Liver (tissue), 2 donors: Measurements from ENCODE around the gene STXBP6.

Experiments
- TF ChIP-seq, protein P1 (sequence below): fragments of 150-350 bp; IDR thresholded peaks from 2 replicates; pipeline ENCODE4 v1.5.1; 2017; ENCODE audit warnings: improper control_type of control experiment, low read depth, low read length; ENCODE audit not compliant: missing input control
- TF ChIP-seq, protein P2 (sequence below): IDR thresholded peaks from 2 replicates; pipeline ENCODE4 v1.6.1; 2016; ENCODE audit warnings: antibody characterized with exemption
- donor health status: healthy.

DNA sequence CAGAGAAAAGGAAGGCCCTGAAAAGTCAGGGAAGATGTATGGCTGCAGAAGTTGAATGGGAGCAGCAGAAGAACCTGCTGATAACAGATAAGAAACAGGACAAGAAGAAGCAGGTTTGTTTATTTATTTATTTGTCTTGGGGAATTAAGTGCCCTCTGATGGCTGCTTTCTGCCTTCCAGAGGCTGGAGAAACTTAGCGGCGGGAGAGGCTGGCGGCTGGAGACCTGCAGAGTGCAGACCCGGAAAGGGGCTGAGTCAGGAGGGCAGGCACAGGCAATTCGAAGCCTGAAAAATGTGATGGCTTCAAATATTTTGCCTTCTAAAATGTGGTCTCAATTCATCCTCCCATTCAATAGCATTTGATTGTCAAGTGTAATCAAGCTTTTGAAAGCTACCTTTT is 247.7 kb downstream of the STXBP6 start:
- TF ChIP-seq, protein P1, sequence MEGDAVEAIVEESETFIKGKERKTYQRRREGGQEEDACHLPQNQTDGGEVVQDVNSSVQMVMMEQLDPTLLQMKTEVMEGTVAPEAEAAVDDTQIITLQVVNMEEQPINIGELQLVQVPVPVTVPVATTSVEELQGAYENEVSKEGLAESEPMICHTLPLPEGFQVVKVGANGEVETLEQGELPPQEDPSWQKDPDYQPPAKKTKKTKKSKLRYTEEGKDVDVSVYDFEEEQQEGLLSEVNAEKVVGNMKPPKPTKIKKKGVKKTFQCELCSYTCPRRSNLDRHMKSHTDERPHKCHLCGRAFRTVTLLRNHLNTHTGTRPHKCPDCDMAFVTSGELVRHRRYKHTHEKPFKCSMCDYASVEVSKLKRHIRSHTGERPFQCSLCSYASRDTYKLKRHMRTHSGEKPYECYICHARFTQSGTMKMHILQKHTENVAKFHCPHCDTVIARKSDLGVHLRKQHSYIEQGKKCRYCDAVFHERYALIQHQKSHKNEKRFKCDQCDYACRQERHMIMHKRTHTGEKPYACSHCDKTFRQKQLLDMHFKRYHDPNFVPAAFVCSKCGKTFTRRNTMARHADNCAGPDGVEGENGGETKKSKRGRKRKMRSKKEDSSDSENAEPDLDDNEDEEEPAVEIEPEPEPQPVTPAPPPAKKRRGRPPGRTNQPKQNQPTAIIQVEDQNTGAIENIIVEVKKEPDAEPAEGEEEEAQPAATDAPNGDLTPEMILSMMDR, result no peak
- TF ChIP-seq, protein P2, sequence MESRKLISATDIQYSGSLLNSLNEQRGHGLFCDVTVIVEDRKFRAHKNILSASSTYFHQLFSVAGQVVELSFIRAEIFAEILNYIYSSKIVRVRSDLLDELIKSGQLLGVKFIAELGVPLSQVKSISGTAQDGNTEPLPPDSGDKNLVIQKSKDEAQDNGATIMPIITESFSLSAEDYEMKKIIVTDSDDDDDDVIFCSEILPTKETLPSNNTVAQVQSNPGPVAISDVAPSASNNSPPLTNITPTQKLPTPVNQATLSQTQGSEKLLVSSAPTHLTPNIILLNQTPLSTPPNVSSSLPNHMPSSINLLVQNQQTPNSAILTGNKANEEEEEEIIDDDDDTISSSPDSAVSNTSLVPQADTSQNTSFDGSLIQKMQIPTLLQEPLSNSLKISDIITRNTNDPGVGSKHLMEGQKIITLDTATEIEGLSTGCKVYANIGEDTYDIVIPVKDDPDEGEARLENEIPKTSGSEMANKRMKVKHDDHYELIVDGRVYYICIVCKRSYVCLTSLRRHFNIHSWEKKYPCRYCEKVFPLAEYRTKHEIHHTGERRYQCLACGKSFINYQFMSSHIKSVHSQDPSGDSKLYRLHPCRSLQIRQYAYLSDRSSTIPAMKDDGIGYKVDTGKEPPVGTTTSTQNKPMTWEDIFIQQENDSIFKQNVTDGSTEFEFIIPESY, result no peak
